NK-92 (cell line): ENCODE data around the gene ZBED1.
"Not testable (repeated sequence)": the region's sequence is repeated elsewhere in the genome, so short reads cannot be mapped to it uniquely, and the experiment has no call there.

ENCODE experiments used
- DNase-seq: peaks from one replicate; lab custom pipeline; 2025; ENCODE audit not compliant: unreplicated experiment; lab: John Stamatoyannopoulos, UW

ZBED1 gene

GRCh38 chrX:2520539-2520938 is 19.8 kb upstream of the ZBED1 start:
- no peak for DNase-seq

GRCh38 chrX:2519638-2520037 is 18.9 kb upstream of the ZBED1 start:
- not testable (repeated sequence) for DNase-seq

- no peak for DNase-seq
Observed at GRCh38 chrX:2517055-2517454, 16.3 kb upstream of the ZBED1 start.

GRCh38 chrX:2516623-2517022 is 15.8 kb upstream of the ZBED1 start:
- DNase-seq: no peak

- no peak for DNase-seq
Observed at GRCh38 chrX:2514131-2514530, 13.4 kb upstream of the ZBED1 start.

GRCh38 chrX:2513121-2513664 is 12.4 kb upstream of the ZBED1 start:
- no peak for DNase-seq

GRCh38 chrX:2512501-2512900 is 11.7 kb upstream of the ZBED1 start:
- DNase-seq: no peak

GRCh38 chrX:2511326-2511725 is 10.6 kb upstream of the ZBED1 start:
- DNase-seq: no peak

GRCh38 chrX:2508648-2509335 is 8.0 kb upstream of the ZBED1 start:
- no peak for DNase-seq

- DNase-seq: no peak
Observed at GRCh38 chrX:2507904-2508627, 7.3 kb upstream of the ZBED1 start.

- no peak for DNase-seq
Observed at GRCh38 chrX:2507196-2507595, 6.4 kb upstream of the ZBED1 start.

GRCh38 chrX:2505341-2505740 is 4.6 kb upstream of the ZBED1 start:
- DNase-seq: not testable (repeated sequence)

GRCh38 chrX:2504706-2505332 is 4.0 kb upstream of the ZBED1 start:
- DNase-seq: no peak

- no peak for DNase-seq
Observed at GRCh38 chrX:2503591-2504500, 3.1 kb upstream of the ZBED1 start.

GRCh38 chrX:2502668-2503519 is 2.1 kb upstream of the ZBED1 start:
- DNase-seq: no peak

GRCh38 chrX:2502120-2502667 is 1.4 kb upstream of the ZBED1 start:
- no peak for DNase-seq

- DNase-seq: no peak
Observed at GRCh38 chrX:2501559-2502102, 855 bp upstream of the ZBED1 start.

GRCh38 chrX:2500091-2500802 is 529 bp downstream of the ZBED1 start:
- DNase-seq: no peak

- no peak for DNase-seq
Observed at GRCh38 chrX:2499507-2499906, 1.3 kb downstream of the ZBED1 start.
